Astrocyte of the cerebellum (primary cell): ENCODE data around the gene ATG2A.

ENCODE experiments used
- DNase-seq: peaks from one replicate; pipeline ENCODE4 v3.0.0-alpha.2; 2011; ENCODE audit warnings: low read depth
- H3K4me3 ChIP-seq: 2 replicates; pipeline ENCODE4 v1.5.1; 2011; ENCODE audit warnings: mild to moderate bottlenecking, low read depth, low read length, moderate library complexity
- in situ Hi-C: cut with HindIII; loops from 2 replicates; pipeline ENCODE4 v1.10.0; 2017; ENCODE audit warnings: low sequenced_read_pairs
- TF ChIP-seq, protein P1 (sequence below): IDR thresholded peaks from 2 replicates; pipeline ENCODE4 v1.5.1; 2012; ENCODE audit warnings: low read length, low read depth, moderate library complexity, mild to moderate bottlenecking; ENCODE audit errors: missing control alignments

Gene ATG2A

DNA sequence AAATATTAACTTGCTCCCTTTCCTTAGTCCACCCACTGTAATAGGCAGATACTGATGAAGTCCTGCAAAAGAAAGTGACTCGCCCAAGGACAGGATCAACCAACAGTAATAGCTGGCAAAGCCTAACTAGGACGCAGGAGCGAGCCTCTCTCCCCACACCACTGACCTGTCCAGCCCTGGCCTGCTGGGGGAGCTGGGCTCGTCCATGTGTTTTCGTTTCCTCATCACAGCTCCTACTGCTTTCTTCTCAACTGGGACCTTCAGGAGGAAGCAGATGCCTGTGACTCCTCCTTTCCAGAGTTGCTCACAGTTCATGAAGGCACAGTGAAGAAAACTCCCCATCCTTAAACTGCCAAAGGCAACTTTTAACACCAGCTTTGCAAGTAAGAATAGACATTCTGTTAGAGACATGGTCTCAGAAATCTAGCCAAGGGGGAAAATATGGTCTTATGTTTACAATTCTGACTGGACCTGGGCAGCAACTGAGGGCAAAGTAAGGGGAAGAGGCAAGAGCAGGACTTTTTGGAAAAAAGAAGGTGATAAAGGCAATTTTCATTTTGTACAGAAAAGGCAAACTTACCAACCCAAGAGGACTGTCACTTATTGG lies 30.3 kb upstream of the ATG2A start:
- in situ Hi-C loops, result no loop called here
- TF ChIP-seq, protein P1, sequence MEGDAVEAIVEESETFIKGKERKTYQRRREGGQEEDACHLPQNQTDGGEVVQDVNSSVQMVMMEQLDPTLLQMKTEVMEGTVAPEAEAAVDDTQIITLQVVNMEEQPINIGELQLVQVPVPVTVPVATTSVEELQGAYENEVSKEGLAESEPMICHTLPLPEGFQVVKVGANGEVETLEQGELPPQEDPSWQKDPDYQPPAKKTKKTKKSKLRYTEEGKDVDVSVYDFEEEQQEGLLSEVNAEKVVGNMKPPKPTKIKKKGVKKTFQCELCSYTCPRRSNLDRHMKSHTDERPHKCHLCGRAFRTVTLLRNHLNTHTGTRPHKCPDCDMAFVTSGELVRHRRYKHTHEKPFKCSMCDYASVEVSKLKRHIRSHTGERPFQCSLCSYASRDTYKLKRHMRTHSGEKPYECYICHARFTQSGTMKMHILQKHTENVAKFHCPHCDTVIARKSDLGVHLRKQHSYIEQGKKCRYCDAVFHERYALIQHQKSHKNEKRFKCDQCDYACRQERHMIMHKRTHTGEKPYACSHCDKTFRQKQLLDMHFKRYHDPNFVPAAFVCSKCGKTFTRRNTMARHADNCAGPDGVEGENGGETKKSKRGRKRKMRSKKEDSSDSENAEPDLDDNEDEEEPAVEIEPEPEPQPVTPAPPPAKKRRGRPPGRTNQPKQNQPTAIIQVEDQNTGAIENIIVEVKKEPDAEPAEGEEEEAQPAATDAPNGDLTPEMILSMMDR, result no peak
- H3K4me3 ChIP-seq, result no peak overlapping the region
- no peak for DNase-seq

GRCh38 chr11:64936539-64936938 lies 19.5 kb upstream of the ATG2A start:
- no peak for DNase-seq
- in situ Hi-C loops, result no loop called here
- H3K4me3 ChIP-seq, result no peak overlapping the region
- TF ChIP-seq, protein P1, result no peak

DNA sequence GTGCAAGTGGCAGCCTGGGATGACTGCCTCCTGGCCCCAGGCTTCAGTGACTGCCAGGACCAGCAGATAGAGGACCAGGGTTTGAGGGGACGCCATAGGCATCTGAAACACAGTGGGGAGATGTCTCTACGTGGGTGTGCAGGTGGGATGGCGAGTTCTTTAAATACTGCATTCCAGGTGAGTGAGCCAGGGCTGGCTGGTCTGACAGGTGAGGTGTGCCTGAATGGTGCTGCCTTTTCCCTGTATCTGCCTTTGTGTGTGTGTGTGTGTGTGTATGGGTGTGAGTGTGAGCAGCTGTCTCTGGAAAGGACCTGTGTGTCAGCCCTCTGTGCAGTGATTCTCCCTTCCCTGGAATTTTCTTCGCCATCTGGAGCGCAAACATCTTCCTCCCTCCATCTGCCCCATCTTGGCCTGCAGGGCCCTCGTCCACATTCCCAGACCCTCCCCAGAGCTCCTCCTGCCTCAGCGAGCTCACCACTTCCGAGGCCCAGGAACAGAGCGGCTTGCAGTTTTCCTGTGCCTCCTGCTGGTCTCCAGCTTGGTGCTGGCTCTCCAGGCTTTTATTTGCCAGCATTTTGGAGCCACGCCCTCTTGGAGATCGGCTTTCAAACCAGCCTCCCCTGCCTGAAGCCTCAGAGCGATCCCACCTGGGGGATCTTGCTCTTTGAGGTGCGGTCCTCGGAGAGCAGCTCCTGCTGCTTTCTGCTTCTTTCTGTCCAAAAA lies 18.5 kb upstream of the ATG2A start, which contains the start of gene GPHA2:
Gene GPHA2, minus strand, starts transcription at position 535 of the 723 bp plus-strand sequence. Its CDS starts 433 bp downstream, at position 102.
- in situ Hi-C loops, result no loop called here
- DNase-seq, result no peak
- H3K4me3 ChIP-seq, result no peak within 1 kb of the TSS
- TF ChIP-seq, protein P1, result no peak

- TF ChIP-seq, protein P1, result no peak
- in situ Hi-C loops, result loop anchor here (5.0 kb wide), 1 partner anchor 43 kb away; no protein-coding TSS in a partner anchor
These were observed 17.8 kb upstream of the ATG2A start for GRCh38 chr11:64934682-64935358.

GRCh38 chr11:64933935-64934681 lies 17.1 kb upstream of the ATG2A start:
- TF ChIP-seq, protein P1, result no peak
- H3K4me3 ChIP-seq, result no peak overlapping the region
- no peak for DNase-seq
- in situ Hi-C loops, result loop anchor here (5.0 kb wide), 1 partner anchor 42 kb away; no protein-coding TSS in a partner anchor

More at GRCh38 chr11:64934682-64935358, 17.8 kb upstream of the ATG2A start:
- DNase-seq, result no peak
- H3K4me3 ChIP-seq, result no peak overlapping the region

DNA sequence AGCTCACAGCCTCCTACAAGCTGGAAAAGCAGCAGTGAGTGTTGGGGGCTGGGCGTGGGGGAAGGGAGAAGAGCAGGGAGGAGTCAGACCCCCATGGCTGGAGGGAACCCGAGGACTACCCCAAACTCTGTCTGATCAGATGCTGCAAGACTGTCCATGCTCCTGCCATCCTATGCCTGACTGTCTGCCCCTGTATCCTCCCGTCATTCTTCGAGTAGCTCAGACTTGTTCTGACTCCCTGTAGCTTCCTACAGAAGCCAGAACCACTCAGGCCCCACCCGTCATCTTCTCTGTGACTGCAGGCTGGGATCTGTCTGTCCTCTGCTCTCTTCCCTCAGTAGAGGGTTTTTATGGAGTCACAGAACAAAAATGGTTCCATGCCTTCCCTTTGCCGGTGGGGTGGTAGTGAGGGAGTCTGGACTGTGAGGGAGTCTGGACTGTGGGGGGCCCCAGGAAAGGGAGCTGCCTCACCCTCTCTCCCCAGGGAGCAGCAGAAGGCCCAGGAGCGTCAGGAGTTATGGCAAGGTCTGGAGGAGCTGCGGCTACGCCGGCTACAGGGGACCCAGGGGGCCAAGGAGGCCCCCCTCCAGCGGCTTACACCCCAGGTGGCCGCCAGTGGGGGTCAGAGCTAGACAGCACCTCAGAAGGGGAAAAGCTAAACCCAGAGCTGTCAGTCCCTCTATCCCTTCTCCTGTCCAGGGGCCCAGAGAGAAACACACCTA lies 16.4 kb upstream of the ATG2A start:
- TF ChIP-seq, protein P1, result no peak
- DNase-seq, result no peak
- H3K4me3 ChIP-seq, result no peak overlapping the region
- in situ Hi-C loops, result loop anchor here (5.0 kb wide), 1 partner anchor 41 kb away; no protein-coding TSS in a partner anchor
